ENCODE measurements around the gene RCAN3. TPM values are rescaled to one million over a fixed set of nuclear protein-coding genes. Genes with fewer than 3 reads are reported as not detected.

Gene RCAN3
- total and polyA plus RNA-seq, 2 of the 4 experiments (the other 2 are of a cell fraction): 4.0 to 5.9 TPM

- Histone ChIP-seq H3K27me3 (ENCODE audit: control insufficient read depth, insufficient read depth, low read length) (no peaks in the 10 kb centered on the region), H3K23ac (ENCODE audit: low read depth, low read length) (no peak overlapping the region; the same call in 1 of the 2 replicates), H2AK9ac (replicated peaks; ENCODE audit: low read depth, low read length, poor library complexity) (no peak overlapping the region), H4K8ac (ENCODE audit: low read depth in 2 of 2, low read length in 2 of 2) (no peak overlapping the region), H2AK5ac (ENCODE audit: low read depth, low read length) (no peak overlapping the region), H4K5ac (ENCODE audit: low read depth, low read length) (no peak overlapping the region), H2BK20ac (ENCODE audit: low read depth, low read length) (no peak overlapping the region), H3K27ac (ENCODE audit: insufficient read depth, low read length) (no peak overlapping the region), H2BK15ac (ENCODE audit: low read depth, low read length) (no peak overlapping the region), H3K14ac (replicated peaks; ENCODE audit: low read depth, low read length) (no peak overlapping the region), H3K9ac (ENCODE audit: low read depth, low read length) (no peak overlapping the region), H3K18ac (ENCODE audit: low read depth, low read length) (no peak overlapping the region), H2AFZ (replicated peaks; ENCODE audit: low read length, poor library complexity) (no peak overlapping the region), H4K20me1 (ENCODE audit: insufficient read depth, low read length) (no peaks in the 10 kb centered on the region), H4K91ac (ENCODE audit: insufficient read depth, low read depth, low read length) (no peak overlapping the region), H3K79me1 (ENCODE audit: low read depth in 1 of 2, low read length in 2 of 2) (0 out of 4 replicates have a peak, but pooled peaks cover 0 to 6% of the 10 kb centered on the region in 2 experiments), H3K36me3 (ENCODE audit: control insufficient read depth, insufficient read depth, low read length) (no peaks in the 10 kb centered on the region), H3K56ac (ENCODE audit: extremely low read depth, insufficient read depth, low read length) (no peak overlapping the region), H3K9me1 (ENCODE audit: insufficient read depth, low read length) (0 out of 2 replicates have a peak, but pooled peaks cover 3% of the 10 kb centered on the region), H2BK120ac (ENCODE audit: low read depth, low read length) (no peak overlapping the region), H3K4me2 (ENCODE audit: low read depth, low read length) (no peak overlapping the region), H3K4me1 (ENCODE audit: control insufficient read depth, insufficient read depth, low read length) (no peaks in the 10 kb centered on the region), H3K9me3 (ENCODE audit: control insufficient read depth, insufficient read depth, low read length) (no peaks in the 10 kb centered on the region), H3K4ac (ENCODE audit: low read depth, low read length) (no peak overlapping the region), H2BK5ac (ENCODE audit: low read depth, low read length, poor library complexity, severe bottlenecking) (no peak overlapping the region), H3K4me3 (ENCODE audit: insufficient read depth, low read depth, low read length) (no peak overlapping the region)
- in situ Hi-C loops (cut with MboI; ENCODE audit: low sequenced_read_pairs) (no loop called here), dilution Hi-C loops (cut with HindIII; ENCODE audit: low sequenced_read_pairs, unreplicated experiment) (no loop called here), intact Hi-C loops (cut with micrococcal nuclease) (loop anchor here (5.0 kb wide), 1 partner anchor 328 kb away; no protein-coding TSS in a partner anchor)
- TF ChIP-seq RAD21 (IDR thresholded peaks at IDR 0.05; ENCODE audit: low read length) (no peak), POLR2A (IDR thresholded peaks at IDR 0.05; ENCODE audit: low read depth, low read length) (no peak), CEBPB (IDR thresholded peaks at IDR 0.05; ENCODE audit: low read depth, low read length) (no peak), USF2 (IDR thresholded peaks at IDR 0.05; ENCODE audit: low read depth, low read length) (no peak), CTCF (conservative IDR thresholded peaks at IDR 0.05; ENCODE audit: low read depth, low read length) (no peak), NFE2L2 (IDR thresholded peaks at IDR 0.05; ENCODE audit: low read depth, low read length) (no peak), MAZ (IDR thresholded peaks at IDR 0.05; ENCODE audit: borderline replicate concordance, low read depth, low read length) (no peak)
- DNase-seq (no peak), ATAC-seq (ENCODE audit: low read depth) (no peak)
- WGBS, 2 experiments (ENCODE audit: extremely low coverage in 2 of 2, insufficient read length in 1 of 2): 86% methylated on average over 2 of the region's 6 CpGs; no CpG with 5 or more reads in 1 of the 2 experiments
- BruUV-seq (replicated peaks): no TSS peak
- ChIA-PET POLR2A (ENCODE audit: unreplicated experiment) (no interaction called here), CTCF (no interaction called here)
Measured at GRCh38 chr1:24525606-24526005, 23.0 kb downstream of the RCAN3 start.

Measured in IMR-90 (cell line).